Common myeloid progenitor, CD34-positive (primary cell): ENCODE measurements around the gene ZFP36.

ENCODE experiments used
- CTCF ChIA-PET: fragments of 350-600 bp; sonication (Branson Sonifier 250); formaldehyde crosslinking; loops from one replicate; lab custom pipeline; 2021; ENCODE audit warnings: antibody characterized with exemption; lab: Charles Lee
- POLR2A ChIA-PET: fragments of 350-600 bp; sonication (Branson Sonifier 250); formaldehyde crosslinking; loops from one replicate; lab custom pipeline; 2021; ENCODE audit warnings: antibody characterized with exemption; lab: Charles Lee
- DNase-seq, 3 donors: peaks; one replicate each; pipeline versions ENCODE4 v3.0.0 to v3.0.0-alpha.2; 2013
- H3K27ac ChIP-seq, 2 experiments: 1 replicate in 1 of 2; 2 replicates in 1 of 2; pipeline ENCODE4 v1.7.0; 2013; ENCODE audit warnings: inconsistent platforms in 2 of 2, low read length in 2 of 2, mild to moderate bottlenecking in 2 of 2, low read depth in 1 of 2, moderate library complexity in 1 of 2; ENCODE audit not compliant: severe bottlenecking in 2 of 2, insufficient read depth in 1 of 2, poor library complexity in 1 of 2
- H3K27me3 ChIP-seq, 5 experiments: replicated peaks in 2 of 5; 1 replicate in 3 of 5; 2 replicates in 2 of 5; pipeline versions ENCODE4 v1.6.1 to v1.7.0; 2013; ENCODE audit warnings: low read length in 4 of 5, mild to moderate bottlenecking in 2 of 5, moderate library complexity in 2 of 5, inconsistent platforms in 1 of 5; ENCODE audit not compliant: insufficient read depth in 5 of 5, control insufficient read depth in 4 of 5
- H3K36me3 ChIP-seq, 4 experiments: 1 replicate in 2 of 4; 2 replicates in 2 of 4; pipeline versions ENCODE4 v1.6.1 to v1.7.0; 2013; ENCODE audit warnings: low read length in 3 of 4, control low read depth in 1 of 4, mild to moderate bottlenecking in 1 of 4; ENCODE audit not compliant: control insufficient read depth in 4 of 4, insufficient read depth in 4 of 4
- H3K4me1 ChIP-seq, 4 experiments: 1 replicate in 3 of 4; 2 replicates in 1 of 4; pipeline versions ENCODE4 v1.6.1 to v1.7.1; 2013; ENCODE audit warnings: low read length in 3 of 4, mild to moderate bottlenecking in 3 of 4, control low read depth in 1 of 4, inconsistent platforms in 1 of 4, moderate library complexity in 1 of 4; ENCODE audit not compliant: control insufficient read depth in 4 of 4, insufficient read depth in 4 of 4; ENCODE audit errors: control extremely low read depth in 1 of 4
- H3K4me3 ChIP-seq, 7 experiments: 1 replicate in 4 of 7; 2 replicates in 3 of 7; pipeline versions ENCODE4 v1.5.1 to v1.7.0; 2013; ENCODE audit warnings: mild to moderate bottlenecking in 7 of 7, low read length in 6 of 7, moderate library complexity in 6 of 7, inconsistent platforms in 2 of 7, low read depth in 2 of 7, control low read depth in 1 of 7; ENCODE audit not compliant: insufficient read depth in 4 of 7, control insufficient read depth in 1 of 7; ENCODE audit errors: extremely low read depth in 1 of 7
- H3K9me3 ChIP-seq, 5 experiments: 1 replicate in 4 of 5; 2 replicates in 1 of 5; pipeline versions ENCODE4 v1.6.1 to v1.7.1; 2013; ENCODE audit warnings: low read length in 4 of 5, mild to moderate bottlenecking in 2 of 5, inconsistent platforms in 1 of 5, low read depth in 1 of 5, moderate library complexity in 1 of 5; ENCODE audit not compliant: control insufficient read depth in 4 of 5, insufficient read depth in 2 of 5; ENCODE audit errors: control extremely low read depth in 1 of 5
- WGBS: methylation state at CpG from one replicate; pipeline ENCODE4 v1.1.5; 2013; ENCODE audit not compliant: insufficient coverage; 5-methylcytosine and 5-hydroxymethylcytosine counted together

Gene ZFP36

DNA sequence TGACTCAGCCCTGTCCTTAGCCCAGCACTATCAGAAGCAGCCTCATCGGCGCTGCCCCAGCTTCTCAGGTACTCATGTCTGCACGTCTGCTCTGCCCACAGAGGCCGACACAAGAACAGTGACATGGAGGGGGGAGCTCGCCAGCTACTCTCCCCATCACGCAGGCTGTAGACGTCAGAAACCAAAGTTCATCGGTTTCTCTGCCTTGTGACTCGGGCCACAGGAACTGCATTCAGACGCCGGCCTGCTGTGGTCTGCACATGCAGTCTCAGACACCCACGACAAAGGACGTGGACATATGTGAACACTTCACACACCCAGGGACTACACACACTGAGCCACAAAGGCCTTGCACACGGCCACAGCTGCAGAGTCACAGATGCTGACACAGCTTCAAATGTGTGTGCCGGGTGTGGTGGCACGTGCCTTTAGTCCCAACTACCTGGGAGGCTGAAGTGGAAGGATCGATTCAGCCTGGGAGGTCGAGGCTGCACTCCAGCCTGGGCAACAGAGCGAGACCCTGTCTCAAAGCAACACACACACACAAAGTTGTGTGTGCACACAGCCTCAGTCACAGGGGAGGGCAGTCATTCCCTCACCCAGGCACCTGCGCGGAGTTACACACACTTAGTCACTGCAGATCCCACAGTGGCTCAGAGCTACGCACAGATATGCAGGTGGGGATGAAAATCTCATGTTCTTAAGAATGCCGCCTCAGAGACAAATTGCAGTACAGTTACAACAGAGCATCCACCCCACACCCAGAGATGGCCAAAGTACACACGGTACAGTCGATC, 4.9 kb upstream of the ZFP36 start:
- WGBS: 68% methylated on average over 17 of the region's 25 CpGs
- peak in 2 of 3 donors; percentile 52 to 64 for DNase-seq
- Histone ChIP-seq H3K4me3 (peak overlapping the region in 5 of 7 experiments; percentile 35 to 75 (median 62)), H3K4me1 (peaks cover 16 to 87% (median 71%) of the 10 kb centered on the region in 4 experiments), H3K27ac (peak overlapping the region; percentile 99), H3K9me3 (no peaks in the 10 kb centered on the region), H3K36me3 (peaks cover 4 to 6% (median 4%) of the 10 kb centered on the region in 4 experiments), H3K27me3 (no peaks in the 10 kb centered on the region)
- ChIA-PET CTCF (interaction anchor here (1.1 to 7.8 kb wide), 4 partner anchors 10 to 60 kb away, joined by 3 to 119 read pairs (median 6); partner anchors contain the start of genes PLEKHG2 and SAMD4B), POLR2A (interaction anchor here (0.6 to 3.3 kb wide), 4 partner anchors 7 to 137 kb away, joined by 3 to 47 read pairs (median 14); partner anchors contain the start of genes MED29, PAF1 and PLEKHG2)

DNA sequence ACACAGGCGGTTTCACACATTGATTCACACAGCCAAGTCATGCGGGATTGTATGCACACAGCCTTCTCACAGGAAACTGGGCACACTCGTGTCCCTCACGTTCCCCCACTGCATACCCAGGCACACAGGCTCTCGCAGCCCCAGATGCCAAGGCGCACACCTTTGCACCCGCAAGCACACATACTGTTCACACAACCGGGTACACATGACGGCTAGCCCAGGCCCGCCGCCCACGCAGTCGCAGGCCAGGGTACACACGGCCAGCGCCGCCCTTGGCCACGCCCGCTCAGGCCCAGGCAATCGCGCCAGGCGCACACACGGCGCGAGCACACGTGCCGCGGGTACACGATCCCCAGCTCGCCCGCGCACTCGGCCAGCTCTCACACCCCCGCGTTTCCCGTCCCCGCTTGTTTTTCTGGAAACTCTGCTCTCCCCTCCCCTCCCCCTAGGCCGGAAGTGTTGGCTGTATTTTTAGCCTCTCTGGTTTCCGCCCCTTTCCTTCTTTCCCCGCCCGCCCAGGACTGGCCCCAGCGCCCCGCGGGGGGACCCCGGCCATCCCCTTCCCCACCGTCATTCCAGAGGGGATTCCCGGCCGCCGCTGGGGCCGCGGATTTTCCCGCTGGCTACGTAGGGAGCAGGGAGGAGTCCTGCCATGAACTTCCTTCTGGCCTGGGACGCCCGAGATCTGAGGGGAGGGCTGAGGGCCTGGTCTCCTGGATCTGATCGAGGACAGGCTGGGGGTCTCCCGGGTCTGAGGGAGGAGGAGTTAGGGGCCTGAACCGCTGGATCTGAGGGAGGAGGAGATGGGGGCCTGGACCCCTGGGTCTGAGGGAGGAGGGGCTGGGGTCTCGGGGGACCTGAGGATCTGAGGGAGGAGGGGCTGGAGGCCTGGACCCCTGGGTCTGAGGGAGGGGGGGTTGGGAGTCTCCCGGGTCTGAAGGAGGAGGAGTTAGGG, 4.0 kb upstream of the ZFP36 start:
- Histone ChIP-seq H3K27ac (peak overlapping the region; percentile 99), H3K36me3 (peaks cover 4 to 11% (median 5%) of the 10 kb centered on the region in 4 experiments), H3K9me3 (no peaks in the 10 kb centered on the region), H3K4me3 (peak overlapping the region in 6 of 7 experiments; percentile 54 to 79 (median 65)), H3K4me1 (peaks cover 16 to 86% (median 68%) of the 10 kb centered on the region in 4 experiments), H3K27me3 (no peaks in the 10 kb centered on the region)
- peak; percentile 89 to 97 (median 97) for DNase-seq
- ChIA-PET POLR2A (interaction anchor here (0.6 to 3.3 kb wide), 6 partner anchors 9 to 137 kb away, joined by 3 to 47 read pairs (median 8); partner anchors contain the start of genes MED29, PAF1, PLEKHG2 and RPS16), CTCF (interaction anchor here (1.1 to 7.8 kb wide), 3 partner anchors 9 to 50 kb away, joined by 3 to 119 read pairs (median 8); partner anchors contain the start of gene PLEKHG2)
- 11% methylated on average over 30 of the region's 59 CpGs for WGBS

DNA sequence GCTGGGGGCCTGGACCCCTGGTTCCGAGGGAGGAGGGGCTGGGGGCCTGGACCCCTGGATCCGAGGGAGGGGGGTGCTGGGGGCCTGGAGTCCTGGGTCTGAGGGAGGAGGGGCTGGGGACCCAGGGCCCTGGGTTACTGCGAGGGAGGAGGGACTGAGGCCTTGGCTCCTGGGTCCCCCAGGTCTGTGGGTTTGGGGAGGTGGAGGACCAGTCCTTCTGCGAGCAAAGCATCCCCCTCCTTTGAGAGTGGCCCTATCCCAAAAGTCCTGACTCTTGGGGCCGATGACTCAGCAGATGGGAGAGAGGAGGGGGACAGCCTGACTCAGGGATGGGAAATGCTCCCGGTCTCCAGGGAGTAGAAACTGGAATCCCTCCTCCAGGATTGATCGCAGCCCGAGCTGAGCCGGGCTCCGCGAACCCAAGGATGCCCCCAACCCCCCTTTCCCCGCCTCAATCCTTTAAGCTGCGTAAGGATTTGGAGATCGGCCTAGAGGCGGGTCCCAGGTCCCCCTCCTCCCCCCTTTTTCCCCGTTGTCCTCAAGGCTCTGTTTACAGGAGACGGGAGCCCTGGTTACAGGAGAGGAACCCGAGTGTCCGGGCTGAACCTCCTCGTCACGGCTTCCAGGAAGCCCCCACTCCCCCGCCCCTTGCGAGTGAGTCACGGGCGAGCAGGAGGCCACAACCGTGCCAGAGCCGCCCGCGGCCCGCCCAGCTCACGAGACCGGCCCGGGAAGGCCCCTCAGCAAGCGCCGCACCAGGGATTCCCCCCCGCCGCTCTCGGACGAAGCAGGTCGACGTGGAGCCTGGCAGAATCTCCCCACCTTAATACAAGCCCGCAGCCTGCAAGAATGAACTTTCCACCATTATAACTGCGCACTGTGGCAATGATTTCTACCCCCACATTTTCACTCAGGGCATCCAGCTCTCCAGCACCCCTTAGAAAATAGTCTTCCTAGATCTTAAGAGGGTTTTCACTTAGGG, 3.0 kb upstream of the ZFP36 start:
- ChIA-PET POLR2A (interaction anchor here (0.9 to 3.3 kb wide), 5 partner anchors 8 to 61 kb away, joined by 4 to 47 read pairs (median 11); partner anchors contain the start of genes MED29, PAF1, PLEKHG2 and RPS16), CTCF (interaction anchor here (7.8 kb wide), 1 partner anchor 8 kb away, joined by 119 read pairs; the partner anchor contains the start of gene PLEKHG2)
- peaks cover 16 to 86% (median 68%) of the 10 kb centered on the region in 4 experiments for H3K4me1 ChIP-seq
- under 1% methylated on average over 41 of the region's 43 CpGs for WGBS
- H3K36me3 ChIP-seq: peaks cover 7 to 19% (median 13%) of the 10 kb centered on the region in 4 experiments
- peak overlapping the region; percentile 99 for H3K27ac ChIP-seq
- H3K27me3 ChIP-seq: no peaks in the 10 kb centered on the region
- H3K9me3 ChIP-seq: no peaks in the 10 kb centered on the region
- DNase-seq: peak; percentile 99 to 100 (median 99)
- H3K4me3 ChIP-seq: peak overlapping the region in 6 of 7 experiments; percentile 54 to 79 (median 65)

DNA sequence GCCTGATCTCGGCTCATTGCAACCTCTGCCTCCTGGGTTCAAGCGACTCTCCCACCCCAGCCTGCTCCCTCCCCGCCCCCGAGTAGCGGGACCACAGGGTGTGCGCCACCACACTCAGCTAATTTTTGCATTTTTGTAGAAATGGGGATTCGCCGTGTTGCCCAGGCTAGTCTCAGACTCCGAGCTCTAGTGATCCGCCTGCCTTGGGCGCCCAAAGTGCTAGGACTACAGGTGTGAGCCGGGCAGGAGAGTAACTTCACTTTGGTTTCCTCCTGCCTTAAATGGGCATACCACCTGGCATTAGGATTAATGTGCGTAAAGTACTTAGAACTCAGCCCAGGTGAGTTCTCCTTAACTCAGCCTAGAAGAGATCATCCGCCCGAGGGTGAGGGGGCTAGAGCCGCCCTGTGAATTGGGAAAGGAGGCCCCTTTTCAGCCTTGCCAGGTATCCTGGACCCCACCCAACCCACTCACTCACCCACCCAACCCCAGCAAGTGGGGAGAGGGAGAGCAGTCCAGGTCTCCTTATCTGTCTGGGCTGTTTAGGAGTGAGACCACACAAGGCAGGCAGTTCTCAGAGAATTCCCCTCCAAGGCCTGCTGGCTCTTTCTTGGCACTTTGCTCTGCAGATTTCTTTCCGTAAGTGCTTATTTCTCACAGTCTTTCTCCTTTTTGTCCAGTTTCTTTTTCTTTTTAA, 1.2 kb upstream of the ZFP36 start:
- 97% methylated on average over 9 of the region's 17 CpGs for WGBS
- peaks cover 23 to 88% (median 78%) of the 10 kb centered on the region in 4 experiments for H3K4me1 ChIP-seq
- H3K4me3 ChIP-seq: peak overlapping the region in 4 of 7 experiments; percentile 53 to 98 (median 84)
- no peaks in the 10 kb centered on the region for H3K9me3 ChIP-seq
- no peaks in the 10 kb centered on the region for H3K27me3 ChIP-seq
- peaks cover 5 to 16% (median 10%) of the 10 kb centered on the region in 4 experiments for H3K36me3 ChIP-seq
- peak overlapping the region; percentile 66 to 95 for H3K27ac ChIP-seq
- CTCF ChIA-PET: interaction anchor here (0.7 kb wide), 1 partner anchor 9 kb away, joined by 3 read pairs; no protein-coding TSS in a partner anchor
- no peak for DNase-seq
- POLR2A ChIA-PET: interaction anchor here (1.3 kb wide), 1 partner anchor 14 kb away, joined by 3 read pairs; the partner anchor contains the start of genes MED29 and PAF1

DNA sequence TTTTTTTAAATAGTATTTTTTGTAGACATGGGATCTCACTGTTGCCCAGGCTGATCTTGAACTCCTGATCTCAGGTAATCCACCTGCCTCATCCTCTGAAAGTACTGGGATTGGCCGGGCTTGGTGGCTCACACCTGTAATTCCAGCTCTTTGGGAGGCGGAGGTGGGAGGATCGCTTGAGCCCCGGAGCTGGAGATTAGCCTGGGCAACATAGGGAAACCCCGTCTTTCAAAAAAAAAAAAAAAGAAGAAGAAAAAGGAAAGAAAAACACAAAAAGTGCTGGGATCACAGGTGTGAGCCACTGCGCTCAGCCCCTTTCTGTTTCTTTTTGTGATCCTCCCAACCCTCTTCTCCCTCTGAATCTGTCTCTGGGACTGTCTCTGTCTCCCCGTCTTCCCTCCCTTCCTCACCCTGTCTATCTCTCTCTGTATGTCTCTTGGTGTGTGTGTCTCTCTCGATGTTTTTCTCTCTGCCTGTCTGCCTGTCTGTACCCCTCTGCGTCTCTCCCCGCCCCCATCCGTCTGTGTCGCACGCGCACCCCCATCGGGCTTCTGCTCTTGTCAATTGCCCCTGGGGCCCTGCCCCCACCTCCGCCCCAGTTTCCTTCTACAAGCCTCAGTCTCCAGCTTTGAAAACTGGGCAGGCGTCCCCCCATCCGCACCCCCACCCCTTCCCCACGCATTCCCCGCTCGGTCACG, 540 bp upstream of the ZFP36 start:
- ChIA-PET POLR2A (interaction anchor here (1.2 to 4.4 kb wide), 4 partner anchors 9 to 62 kb away, joined by 3 to 46 read pairs (median 3); partner anchors contain the start of genes MED29, PAF1 and RPS16), CTCF (no interaction called here)
- Histone ChIP-seq H3K27me3 (no peaks in the 10 kb centered on the region), H3K9me3 (no peaks in the 10 kb centered on the region), H3K27ac (peak overlapping the region; percentile 66 to 95), H3K4me1 (peaks cover 23 to 88% (median 80%) of the 10 kb centered on the region in 4 experiments), H3K4me3 (peak overlapping the region; percentile 2 to 98 (median 98)), H3K36me3 (peaks cover 5 to 16% (median 10%) of the 10 kb centered on the region in 4 experiments)
- WGBS: 67% methylated on average over 6 of the region's 22 CpGs
- peak; percentile 68 to 86 (median 85) for DNase-seq
